ENCODE results near the gene PM20D1.

PM20D1 gene

GRCh38 chr1:205798577-205798976, 51.4 kb downstream of the PM20D1 start:
- H3K9me3 Mint-ChIP-seq, result no peaks in the 10 kb centered on the region
- no peaks in the 10 kb centered on the region for H3K27me3 Mint-ChIP-seq (ENCODE audit: low read depth)
- peaks cover 38% of the 10 kb centered on the region for H3K36me3 Mint-ChIP-seq (ENCODE audit: low read depth)
- H3K27ac Mint-ChIP-seq, result no peak overlapping the region
- no peak overlapping the region for H3K4me3 Mint-ChIP-seq
- H3K4me1 Mint-ChIP-seq, result peaks cover 9% of the 10 kb centered on the region
- TF ChIP-seq CTCF (IDR thresholded peaks at IDR 0.05; ENCODE audit: unreplicated experiment in 3 of 3), result no peak

- Mint-ChIP-seq H3K4me1 (peaks cover 20% of the 10 kb centered on the region), H3K27ac (no peak overlapping the region), H3K9me3 (no peaks in the 10 kb centered on the region), H3K36me3 (ENCODE audit: low read depth) (peaks cover 41% of the 10 kb centered on the region), H3K27me3 (ENCODE audit: low read depth) (no peaks in the 10 kb centered on the region), H3K4me3 (no peak overlapping the region)
- TF ChIP-seq CTCF (IDR thresholded peaks at IDR 0.05; ENCODE audit: unreplicated experiment in 3 of 3), result no peak
Observed at GRCh38 chr1:205797168-205797567, 52.8 kb downstream of the PM20D1 start.

- Mint-ChIP-seq H3K27me3 (ENCODE audit: low read depth) (no peaks in the 10 kb centered on the region), H3K4me1 (peaks cover 12% of the 10 kb centered on the region), H3K27ac (no peak overlapping the region), H3K36me3 (ENCODE audit: low read depth) (peaks cover 54% of the 10 kb centered on the region), H3K4me3 (no peak overlapping the region), H3K9me3 (no peaks in the 10 kb centered on the region)
- no peak for TF ChIP-seq CTCF (IDR thresholded peaks at IDR 0.05; ENCODE audit: unreplicated experiment in 3 of 3)
Observed at GRCh38 chr1:205794011-205794730, 55.8 kb downstream of the PM20D1 start.

GRCh38 chr1:205792961-205793673, 56.8 kb downstream of the PM20D1 start:
- no peak for TF ChIP-seq CTCF (IDR thresholded peaks at IDR 0.05; ENCODE audit: unreplicated experiment in 3 of 3)
- Mint-ChIP-seq H3K27ac (no peak overlapping the region), H3K9me3 (no peaks in the 10 kb centered on the region), H3K4me3 (no peak overlapping the region), H3K27me3 (ENCODE audit: low read depth) (no peaks in the 10 kb centered on the region), H3K36me3 (ENCODE audit: low read depth) (peaks cover 46% of the 10 kb centered on the region), H3K4me1 (peaks cover 12% of the 10 kb centered on the region)

- Mint-ChIP-seq H3K27me3 (ENCODE audit: low read depth) (no peaks in the 10 kb centered on the region), H3K27ac (no peak overlapping the region), H3K4me3 (no peak overlapping the region), H3K9me3 (no peaks in the 10 kb centered on the region), H3K4me1 (peaks cover 12% of the 10 kb centered on the region), H3K36me3 (ENCODE audit: low read depth) (peaks cover 40% of the 10 kb centered on the region)
- TF ChIP-seq CTCF (IDR thresholded peaks at IDR 0.05; ENCODE audit: unreplicated experiment in 3 of 3), result no peak
Observed at GRCh38 chr1:205792481-205792881, 57.5 kb downstream of the PM20D1 start.

Data from nephron (organoid).